SU-DHL-6 (cell line): ENCODE measurements around the gene INO80.

Experiments
- H2AFZ ChIP-seq: fragments of 200-600 bp; sonication (generic); 2 replicates; pipeline ENCODE4 v1.6.1; 2014; ENCODE audit warnings: low read depth, mild to moderate bottlenecking, moderate library complexity, mixed read lengths, antibody characterized with exemption, low read length; ENCODE audit not compliant: severe bottlenecking
- H3F3A ChIP-seq: fragments of 200-600 bp; shearing (Covaris generic); 2 replicates; pipeline ENCODE4 v1.6.0; 2016; ENCODE audit warnings: antibody characterized with exemption, mild to moderate bottlenecking; ENCODE audit not compliant: insufficient read depth
- H3K27ac ChIP-seq: fragments of 200-600 bp; sonication (generic); 2 replicates; pipeline ENCODE4 v1.5.1; 2016; ENCODE audit warnings: low read depth, mild to moderate bottlenecking, low read length, moderate library complexity, mixed read lengths
- H3K27me3 ChIP-seq: fragments of 200-600 bp; sonication (generic), shearing (Covaris generic); 2 replicates; pipeline ENCODE4 v1.6.0; 2014; ENCODE audit warnings: mild to moderate bottlenecking, low read length
- H3K36me3 ChIP-seq: fragments of 200-600 bp; sonication (generic); 2 replicates; pipeline ENCODE4 v1.6.1; 2014; ENCODE audit warnings: mild to moderate bottlenecking, low read length, mixed read lengths
- H3K4me2 ChIP-seq: fragments of 300-600, 200-600 bp; shearing (Covaris generic), sonication (generic); 2 replicates; pipeline ENCODE4 v1.6.0; 2014; ENCODE audit warnings: low read length, low read depth, mild to moderate bottlenecking; ENCODE audit not compliant: poor library complexity, severe bottlenecking
- H3K4me3 ChIP-seq: fragments of 200-600 bp; sonication (generic); 2 replicates; pipeline ENCODE4 v1.5.1; 2014; ENCODE audit warnings: antibody characterized with exemption, low read length, mild to moderate bottlenecking, mixed read lengths; ENCODE audit not compliant: insufficient read depth, poor library complexity, severe bottlenecking
- H3K79me2 ChIP-seq: fragments of 200-600 bp; sonication (generic); 2 replicates; pipeline ENCODE4 v1.6.1; 2014; ENCODE audit warnings: mild to moderate bottlenecking, low read length, moderate library complexity; ENCODE audit not compliant: insufficient read depth
- H3K9ac ChIP-seq: fragments of 200-600 bp; sonication (generic); 2 replicates; pipeline ENCODE4 v1.7.0; 2014; ENCODE audit warnings: mild to moderate bottlenecking, low read length
- H3K9me2 ChIP-seq: fragments of 200-600 bp; sonication (generic); replicated peaks from 2 replicates; pipeline ENCODE4 v1.6.1; 2014; ENCODE audit warnings: low read length; ENCODE audit not compliant: insufficient read depth
- H3K9me3 ChIP-seq: fragments of 200-600 bp; sonication (generic); 2 replicates; pipeline ENCODE4 v1.6.1; 2014; ENCODE audit warnings: low read length, mixed read lengths; ENCODE audit not compliant: insufficient read depth
- H4K20me1 ChIP-seq: fragments of 200-600 bp; sonication (generic); 2 replicates; pipeline ENCODE4 v1.6.1; 2014; ENCODE audit warnings: low read depth, mild to moderate bottlenecking, antibody characterized with exemption, low read length, moderate library complexity, mixed read lengths
- CTCF ChIP-seq: fragments of 200-600 bp; sonication (generic); IDR thresholded peaks from one replicate; pipeline ENCODE4 v1.5.1; 2017; ENCODE audit warnings: antibody characterized with exemption, mild to moderate bottlenecking, low read length, moderate library complexity; ENCODE audit not compliant: insufficient read depth, poor library complexity, severe bottlenecking
- EZH2phosphoT487 ChIP-seq: fragments of 200-600 bp; sonication (generic), shearing (Covaris generic); conservative IDR thresholded peaks from 2 replicates; pipeline ENCODE4 v1.6.1; 2018; ENCODE audit warnings: mild to moderate bottlenecking, antibody characterized with exemption, low read length, moderate library complexity, mixed read lengths

Gene INO80

GRCh38 chr15:40953713-40954074 is 162.4 kb downstream of the INO80 start:
- Histone ChIP-seq H3K79me2 (no peaks in the 10 kb centered on the region), H3K9me3 (no peaks in the 10 kb centered on the region), H3K9ac (peak overlapping the region; percentile 81), H4K20me1 (no peaks in the 10 kb centered on the region), H3F3A (no peaks in the 10 kb centered on the region), H3K4me2 (peak overlapping the region; percentile 79), H3K27ac (no peak overlapping the region), H3K27me3 (no peaks in the 10 kb centered on the region), H3K9me2 (no peaks in the 10 kb centered on the region), H2AFZ (peak overlapping the region; percentile 91), H3K4me3 (peak overlapping the region; percentile 66), H3K36me3 (no peaks in the 10 kb centered on the region)
- no peak for TF ChIP-seq EZH2phosphoT487
- no peak for TF ChIP-seq CTCF

- peak within 1 kb of the TSS; percentile 66 for H3K4me3 ChIP-seq
- H3K79me2 ChIP-seq = no peaks in the 10 kb centered on the region
- peak within 1 kb of the TSS; percentile 81 for H3K9ac ChIP-seq
- H3F3A ChIP-seq = no peaks in the 10 kb centered on the region
- no peaks in the 10 kb centered on the region for H3K9me2 ChIP-seq
- no peaks in the 10 kb centered on the region for H3K27me3 ChIP-seq
- TF ChIP-seq EZH2phosphoT487 = no peak
- TF ChIP-seq CTCF = no peak
- H4K20me1 ChIP-seq = no peaks in the 10 kb centered on the region
- H3K27ac ChIP-seq = peak within 1 kb of the TSS; percentile 45
- peak within 1 kb of the TSS; percentile 91 for H2AFZ ChIP-seq
- no peaks in the 10 kb centered on the region for H3K36me3 ChIP-seq
- no peaks in the 10 kb centered on the region for H3K9me3 ChIP-seq
- peak within 1 kb of the TSS; percentile 79 for H3K4me2 ChIP-seq
Observed at GRCh38 chr15:40952901-40953712, 163.0 kb downstream of the INO80 start, which contains the start of gene CHAC1. Gene CHAC1 (plus strand): TSS chr15:40953471. CDS start chr15:40953584, 113 bp downstream.

GRCh38 chr15:40952301-40952900 is 163.7 kb downstream of the INO80 start:
- Histone ChIP-seq H2AFZ (peak overlapping the region; percentile 91), H3K36me3 (no peaks in the 10 kb centered on the region), H4K20me1 (no peaks in the 10 kb centered on the region), H3K9ac (peak overlapping the region; percentile 81), H3F3A (no peaks in the 10 kb centered on the region), H3K4me3 (peak overlapping the region; percentile 66), H3K4me2 (peak overlapping the region; percentile 79), H3K9me2 (no peaks in the 10 kb centered on the region), H3K9me3 (no peaks in the 10 kb centered on the region), H3K27ac (peak overlapping the region; percentile 45), H3K79me2 (no peaks in the 10 kb centered on the region), H3K27me3 (no peaks in the 10 kb centered on the region)
- TF ChIP-seq CTCF = no peak
- no peak for TF ChIP-seq EZH2phosphoT487
